ENCODE results near the gene PROM1.

GRCh38 chr4:16051132-16051531 is 32.7 kb downstream of the PROM1 start:
- TF ChIP-seq ATF3 (CRISPR knock-in tag; conservative IDR thresholded peaks at IDR 0.05): no peak
- TF ChIP-seq CTCF (IDR thresholded peaks at IDR 0.05): no peak
- no peak for TF ChIP-seq ATF2 (CRISPR knock-in tag; IDR thresholded peaks at IDR 0.05; ENCODE audit: borderline replicate concordance, low read depth)
- no peak for TF ChIP-seq ZNF512 (CRISPR knock-in tag; IDR thresholded peaks at IDR 0.05; ENCODE audit: borderline replicate concordance)
